Gastrocnemius medialis (tissue), 4 donors: Measurements from ENCODE around the gene NFKB2. TPM values are rescaled to one million over a fixed set of nuclear protein-coding genes. Genes with fewer than 3 reads are reported as not detected.

Source experiments
- ATAC-seq, 2 donors: fragments of 150-250 bp; one replicate each; pipeline ENCODE4 v1.9.1; 2016
- DNase-seq, 2 donors: peaks; one replicate each; pipeline ENCODE4 v3.0.0-alpha.2; 2019
- H3K27ac ChIP-seq, 4 donors: fragments of 200-600 bp; sonication (generic); 1 replicate in 1 of 4; 2 replicates in 3 of 4; pipeline ENCODE4 v1.5.1; 2016 to 2018; ENCODE audit warnings: mild to moderate bottlenecking in 2 of 4, moderate library complexity in 1 of 4
- H3K27me3 ChIP-seq, 3 donors: fragments of 200-600 bp; sonication (generic) in 2 of 3; 1 replicate in 1 of 3; 2 replicates in 2 of 3; pipeline versions ENCODE4 v1.5.1 to v1.6.0; 2016 to 2019; ENCODE audit warnings: mild to moderate bottlenecking in 1 of 3, moderate library complexity in 1 of 3
- H3K36me3 ChIP-seq, 2 donors: fragments of 200-600 bp; sonication (generic) in 1 of 2; one replicate each; pipeline ENCODE4 v1.5.1; 2017 to 2018
- H3K4me1 ChIP-seq, 2 donors: fragments of 200-600 bp; sonication (generic) in 1 of 2; one replicate each; pipeline ENCODE4 v1.5.1; 2016 to 2017; ENCODE audit warnings: mild to moderate bottlenecking in 2 of 2
- H3K4me3 ChIP-seq, 4 donors: fragments of 200-600 bp; sonication (generic) in 3 of 4; 1 replicate in 1 of 4; 2 replicates in 3 of 4; pipeline ENCODE4 v1.5.1; 2016 to 2019; ENCODE audit warnings: mild to moderate bottlenecking in 2 of 4
- H3K9me3 ChIP-seq, 3 donors: fragments of 200-600 bp; sonication (generic) in 2 of 3; 1 replicate in 1 of 3; 2 replicates in 2 of 3; pipeline ENCODE4 v1.5.1; 2016 to 2019
- CTCF ChIP-seq, 5 experiments: fragments of 450-650 bp in 3 of 5; fragments of 200-600 bp in 2 of 5; sonication (generic) in 2 of 5; IDR thresholded peaks in 4 of 5; conservative IDR thresholded peaks in 1 of 5; 1 replicate in 4 of 5; 2 replicates in 1 of 5; pipeline ENCODE4 v1.5.1; 2016 to 2019; ENCODE audit warnings: antibody characterized with exemption in 5 of 5, mild to moderate bottlenecking in 3 of 5, moderate library complexity in 3 of 5
- POLR2A ChIP-seq, 2 donors: fragments of 450-650 bp; IDR thresholded peaks; one replicate each; pipeline ENCODE4 v1.6.1; 2017; ENCODE audit warnings: antibody characterized with exemption in 2 of 2, mild to moderate bottlenecking in 2 of 2, moderate library complexity in 2 of 2
- in situ Hi-C, 4 donors: fragments of 200-750 bp; cut with MboI; loops; one replicate each; pipeline versions ENCODE4 v1.15.0 to v1.8.0; 2017; ENCODE audit warnings: low sequenced_read_pairs in 4 of 4
- intact Hi-C: fragments of 100-400 bp; cut with DNase I; formaldehyde crosslinking; loops from one replicate; pipeline ENCODE4 v1.15.1; 2023; ENCODE audit warnings: low total_unique reads
- total RNA-seq, 4 donors: library from RNA; depleted of rRNA; stranded (reverse); fragments of >200 nt; gene quantifications; one replicate each; pipeline versions ENCODE4 v1.1.0 to v1.2.3, GENCODE V29; 2016

NFKB2 gene
- total RNA-seq, 4 donors from 2014 or later, result 8.6 to 17.3 (median 12.8) TPM

DNA sequence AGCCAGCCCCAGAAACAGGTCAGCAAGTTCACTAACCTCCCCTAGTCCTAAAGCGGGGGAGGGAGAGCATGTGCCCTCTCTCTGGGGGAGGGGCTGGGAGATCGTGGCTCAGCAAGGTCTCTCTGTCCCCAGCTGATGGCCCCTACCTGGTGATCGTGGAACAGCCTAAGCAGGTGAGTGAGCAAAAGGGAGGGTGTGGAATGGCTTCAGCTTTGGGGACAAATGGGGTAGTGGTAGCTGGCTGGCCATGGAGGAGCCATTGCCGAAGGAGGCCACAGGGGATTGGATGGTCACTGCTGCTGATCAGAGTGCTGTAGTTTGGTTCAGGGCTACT lies 779 bp downstream of the NFKB2 start:
- in situ Hi-C loops, result loop anchor here in 3 of 4 donors (10.0 to 25.0 kb wide), 2 partner anchors 189 to 191 kb away; no protein-coding TSS in a partner anchor
- H3K4me1 ChIP-seq, result peaks cover 25 to 26% of the 10 kb centered on the region in 2 donors

DNA sequence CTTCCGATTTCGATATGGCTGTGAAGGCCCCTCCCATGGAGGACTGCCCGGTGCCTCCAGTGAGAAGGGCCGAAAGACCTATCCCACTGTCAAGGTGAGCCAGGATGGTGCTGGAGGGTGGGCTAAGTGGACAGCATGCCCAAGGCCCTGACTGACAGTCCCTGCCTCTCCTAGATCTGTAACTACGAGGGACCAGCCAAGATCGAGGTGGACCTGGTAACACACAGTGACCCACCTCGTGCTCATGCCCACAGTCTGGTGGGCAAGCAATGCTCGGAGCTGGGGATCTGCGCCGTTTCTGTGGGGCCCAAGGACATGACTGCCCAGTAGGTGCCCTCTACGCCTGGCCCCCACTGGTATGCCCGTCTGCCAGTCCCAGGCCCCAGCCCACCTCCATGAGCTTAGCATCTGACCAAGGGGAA lies 1.2 kb downstream of the NFKB2 start:
- peaks cover 0 to 23% of the 10 kb centered on the region in 2 donors for H3K36me3 ChIP-seq
- no peaks in the 10 kb centered on the region for H3K27me3 ChIP-seq
- peak overlapping the region; percentile 90 to 92 (median 92) for H3K27ac ChIP-seq
- intact Hi-C loops (loop anchor here (5.0 kb wide), 1 partner anchor 154 kb away; the partner anchor contains the start of gene PITX3), in situ Hi-C loops (loop anchor here in 3 of 4 donors (10.0 to 25.0 kb wide), 2 partner anchors 188 to 191 kb away; no protein-coding TSS in a partner anchor)
- DNase-seq, result no peak
- peaks cover 25 to 26% of the 10 kb centered on the region in 2 donors for H3K4me1 ChIP-seq
- TF ChIP-seq CTCF (IDR thresholded peaks at IDR 0.05 in 4 of 5, conservative IDR thresholded peaks at IDR 0.05 in 1 of 5) (no peak), POLR2A (IDR thresholded peaks at IDR 0.05) (no peak)
- no peak for ATAC-seq
- H3K9me3 ChIP-seq, result no peaks in the 10 kb centered on the region
- H3K4me3 ChIP-seq, result peak overlapping the region in 1 of 4 donors; percentile 74

More for the DNA sequence above, 779 bp downstream of the NFKB2 start:
- no peak for DNase-seq
- H3K9me3 ChIP-seq, result no peaks in the 10 kb centered on the region
- H3K36me3 ChIP-seq, result peaks cover 0 to 18% of the 10 kb centered on the region in 2 donors
- ATAC-seq, result no peak
- H3K27me3 ChIP-seq, result no peaks in the 10 kb centered on the region
- TF ChIP-seq POLR2A (IDR thresholded peaks at IDR 0.05), result no peak
- no peak for TF ChIP-seq CTCF (IDR thresholded peaks at IDR 0.05 in 4 of 5, conservative IDR thresholded peaks at IDR 0.05 in 1 of 5)
- intact Hi-C loops, result loop anchor here (5.0 kb wide), 1 partner anchor 154 kb away; the partner anchor contains the start of gene PITX3
- H3K27ac ChIP-seq, result peak overlapping the region; percentile 90 to 92 (median 92)
- peak overlapping the region; percentile 68 to 79 (median 75) for H3K4me3 ChIP-seq

- H3K36me3 ChIP-seq, result peaks cover 0 to 30% of the 10 kb centered on the region in 2 donors
- H3K27me3 ChIP-seq, result no peaks in the 10 kb centered on the region
- no peak for TF ChIP-seq CTCF (IDR thresholded peaks at IDR 0.05 in 4 of 5, conservative IDR thresholded peaks at IDR 0.05 in 1 of 5)
- no peak for TF ChIP-seq POLR2A (IDR thresholded peaks at IDR 0.05)
- no peak for DNase-seq
- intact Hi-C loops, result loop anchor here (2.0 to 5.0 kb wide), 2 partner anchors 53 to 155 kb away; partner anchors contain the start of genes C10orf95 and PITX3
- in situ Hi-C loops, result loop anchor here in 3 of 4 donors (10.0 to 25.0 kb wide), 2 partner anchors 187 to 190 kb away; no protein-coding TSS in a partner anchor
- peak overlapping the region in 1 of 4 donors; percentile 90 for H3K27ac ChIP-seq
- peaks cover 25 to 26% of the 10 kb centered on the region in 2 donors for H3K4me1 ChIP-seq
- no peak for ATAC-seq
- no peaks in the 10 kb centered on the region for H3K9me3 ChIP-seq
- no peak overlapping the region for H3K4me3 ChIP-seq
Measured at GRCh38 chr10:102397222-102398171, 2.0 kb downstream of the NFKB2 start.

- no peak for TF ChIP-seq CTCF (IDR thresholded peaks at IDR 0.05 in 4 of 5, conservative IDR thresholded peaks at IDR 0.05 in 1 of 5)
- no peak for TF ChIP-seq POLR2A (IDR thresholded peaks at IDR 0.05)
- peaks cover 23 to 25% of the 10 kb centered on the region in 2 donors for H3K4me1 ChIP-seq
- no peaks in the 10 kb centered on the region for H3K27me3 ChIP-seq
- DNase-seq (no peak), ATAC-seq (no peak)
- in situ Hi-C loops (loop anchor here in 3 of 4 donors (10.0 to 25.0 kb wide), 2 partner anchors 186 to 189 kb away; no protein-coding TSS in a partner anchor), intact Hi-C loops (loop anchor here (1.0 to 5.0 kb wide), 4 partner anchors 23 to 229 kb away; partner anchors contain the start of genes C10orf95 and PITX3)
- H3K36me3 ChIP-seq, result peaks cover 0 to 33% of the 10 kb centered on the region in 2 donors
- H3K4me3 ChIP-seq, result peak overlapping the region in 2 of 4 donors; percentile 74
- no peaks in the 10 kb centered on the region for H3K9me3 ChIP-seq
- peak overlapping the region; percentile 82 to 96 (median 92) for H3K27ac ChIP-seq
Measured at GRCh38 chr10:102398172-102399020, 2.9 kb downstream of the NFKB2 start.
